DND-41 (cell line): ENCODE results near the gene STARD4.

Experiments used
- CTCF ChIP-seq: IDR thresholded peaks from 2 replicates; pipeline ENCODE4 v1.5.1; 2012; ENCODE audit warnings: borderline replicate concordance, low read length, moderate library complexity, mild to moderate bottlenecking; ENCODE audit not compliant: poor library complexity, severe bottlenecking; ENCODE audit errors: extremely low read depth
- EZH2 ChIP-seq: IDR thresholded peaks from 3 replicates; pipeline ENCODE4 v1.6.1; 2012; ENCODE audit warnings: borderline replicate concordance, low read depth, mild to moderate bottlenecking, moderate library complexity, low read length, inconsistent platforms; ENCODE audit not compliant: severe bottlenecking

GRCh38 chr5:111447822-111448221 lies 64.5 kb downstream of the STARD4 start:
- TF ChIP-seq CTCF (no peak), EZH2 (no peak)
